Stimulated activated CD8-positive, alpha-beta memory T cell treated with anti-CD3 and anti-CD28 coated beads, Interleukin-2, amount 100 ng/mL, for 1 hour (primary cell): ENCODE results near the gene MATR3.
"Not testable (repeated sequence)": the region's sequence is repeated elsewhere in the genome, so short reads cannot be mapped to it uniquely, and the experiment has no call there.

Source experiments
- DNase-seq, 2 donors: peaks; one replicate each; pipeline ENCODE4 v3.0.0-alpha.2; 2020; ENCODE audit warnings: low read depth in 2 of 2

Gene MATR3

GRCh38 chr5:139347863-139348262 lies 54.3 kb downstream of the MATR3 start:
- not testable (repeated sequence) for DNase-seq

- DNase-seq: no peak
These were observed 60.6 kb downstream of the MATR3 start for GRCh38 chr5:139354186-139354585.

- DNase-seq: not testable (repeated sequence)
These were observed 62.4 kb downstream of the MATR3 start for GRCh38 chr5:139355900-139356299.

- DNase-seq: no peak
These were observed 64.5 kb downstream of the MATR3 start for GRCh38 chr5:139358064-139358463.

GRCh38 chr5:139360384-139360783 lies 66.8 kb downstream of the MATR3 start:
- no peak for DNase-seq

GRCh38 chr5:139361835-139362429 lies 68.4 kb downstream of the MATR3 start:
- DNase-seq: no peak

- no peak for DNase-seq
These were observed 70.4 kb downstream of the MATR3 start for GRCh38 chr5:139363937-139364336.

- no peak for DNase-seq
These were observed 70.9 kb downstream of the MATR3 start for GRCh38 chr5:139364466-139364865.

GRCh38 chr5:139368613-139369012 lies 75.1 kb downstream of the MATR3 start:
- DNase-seq: no peak

GRCh38 chr5:139369181-139369580 lies 75.6 kb downstream of the MATR3 start:
- no peak for DNase-seq

- DNase-seq: no peak
These were observed 78.2 kb downstream of the MATR3 start for GRCh38 chr5:139371482-139372435.

- no peak for DNase-seq
These were observed 81.4 kb downstream of the MATR3 start for GRCh38 chr5:139374909-139375308.

GRCh38 chr5:139376364-139376763 lies 82.8 kb downstream of the MATR3 start:
- no peak for DNase-seq

- DNase-seq: no peak
These were observed 83.7 kb downstream of the MATR3 start for GRCh38 chr5:139377226-139377625.

GRCh38 chr5:139378101-139378825 lies 84.7 kb downstream of the MATR3 start:
- no peak for DNase-seq

- no peak for DNase-seq
These were observed 85.4 kb downstream of the MATR3 start for GRCh38 chr5:139378941-139379361.

GRCh38 chr5:139379626-139380449 lies 86.3 kb downstream of the MATR3 start:
- DNase-seq: no peak
